ENCODE results near the gene NPB.

GRCh38 chr17:81951785-81952684 lies 50.0 kb downstream of the NPB start:
- TF ChIP-seq, protein P1, sequence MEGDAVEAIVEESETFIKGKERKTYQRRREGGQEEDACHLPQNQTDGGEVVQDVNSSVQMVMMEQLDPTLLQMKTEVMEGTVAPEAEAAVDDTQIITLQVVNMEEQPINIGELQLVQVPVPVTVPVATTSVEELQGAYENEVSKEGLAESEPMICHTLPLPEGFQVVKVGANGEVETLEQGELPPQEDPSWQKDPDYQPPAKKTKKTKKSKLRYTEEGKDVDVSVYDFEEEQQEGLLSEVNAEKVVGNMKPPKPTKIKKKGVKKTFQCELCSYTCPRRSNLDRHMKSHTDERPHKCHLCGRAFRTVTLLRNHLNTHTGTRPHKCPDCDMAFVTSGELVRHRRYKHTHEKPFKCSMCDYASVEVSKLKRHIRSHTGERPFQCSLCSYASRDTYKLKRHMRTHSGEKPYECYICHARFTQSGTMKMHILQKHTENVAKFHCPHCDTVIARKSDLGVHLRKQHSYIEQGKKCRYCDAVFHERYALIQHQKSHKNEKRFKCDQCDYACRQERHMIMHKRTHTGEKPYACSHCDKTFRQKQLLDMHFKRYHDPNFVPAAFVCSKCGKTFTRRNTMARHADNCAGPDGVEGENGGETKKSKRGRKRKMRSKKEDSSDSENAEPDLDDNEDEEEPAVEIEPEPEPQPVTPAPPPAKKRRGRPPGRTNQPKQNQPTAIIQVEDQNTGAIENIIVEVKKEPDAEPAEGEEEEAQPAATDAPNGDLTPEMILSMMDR (IDR thresholded peaks at IDR 0.05): no peak
- no peak for TF ChIP-seq POLR2A (IDR thresholded peaks at IDR 0.05)
- TF ChIP-seq POLR2AphosphoS5 (IDR thresholded peaks at IDR 0.05; ENCODE audit: insufficient read depth in 1 of 2, low read depth in 1 of 2): no peak

Measured in vagina (tissue), 2 donors.